Glutamatergic neuron (in vitro differentiated cells): ENCODE data around the gene STARD3. TPM values are rescaled to one million over a fixed set of nuclear protein-coding genes. Genes with fewer than 3 reads are reported as not detected.

ENCODE experiments used
- DNase-seq: peaks from one replicate; pipeline ENCODE4 v3.0.0; 2022
- H3K27ac Mint-ChIP-seq: one replicate; pipeline ENCODE4 v1.8.0; 2020; ENCODE audit warnings: mild to moderate bottlenecking, mixed read lengths, inconsistent platforms; ENCODE audit not compliant: unreplicated experiment
- H3K27me3 Mint-ChIP-seq: one replicate; pipeline ENCODE4 v1.8.0; 2020; ENCODE audit warnings: mild to moderate bottlenecking, moderate library complexity, mixed read lengths, inconsistent platforms; ENCODE audit not compliant: unreplicated experiment
- H3K36me3 Mint-ChIP-seq: one replicate; pipeline ENCODE4 v1.8.0; 2020; ENCODE audit warnings: mild to moderate bottlenecking, mixed read lengths, inconsistent platforms; ENCODE audit not compliant: unreplicated experiment
- H3K4me1 Mint-ChIP-seq: one replicate; pipeline ENCODE4 v1.8.0; 2020; ENCODE audit warnings: mild to moderate bottlenecking, low read depth, mixed read lengths, inconsistent platforms; ENCODE audit not compliant: unreplicated experiment
- H3K4me3 Mint-ChIP-seq: one replicate; pipeline ENCODE4 v1.8.0; 2020; ENCODE audit warnings: mild to moderate bottlenecking, mixed read lengths, inconsistent platforms; ENCODE audit not compliant: unreplicated experiment
- H3K9me3 Mint-ChIP-seq: one replicate; pipeline ENCODE4 v1.8.0; 2020; ENCODE audit warnings: mild to moderate bottlenecking, moderate library complexity, mixed read lengths, inconsistent platforms; ENCODE audit not compliant: unreplicated experiment
- CTCF ChIP-seq: fragments of 200-600 bp; sonication (generic); IDR thresholded peaks from one replicate; pipeline ENCODE4 v1.5.0; 2021; ENCODE audit not compliant: partially characterized antibody, unreplicated experiment
- total RNA-seq: library from RNA; stranded (reverse); fragmentation: NEBNext Ultra II Directional; extraction: Animal tissue kit (Norgen Biotek cat#: 25700); gene quantifications from one replicate; pipeline ENCODE4 v1.2.1, GENCODE V29; 2021; ENCODE audit not compliant: unreplicated experiment

Gene STARD3
- total RNA-seq, 1 donor from 2014 or later: 48.0 TPM

GRCh38 chr17:39639043-39639442 lies 2.1 kb downstream of the STARD3 start:
- Mint-ChIP-seq H3K36me3 (no peaks in the 10 kb centered on the region), H3K27ac (peak overlapping the region; percentile 1), H3K27me3 (peaks cover 9% of the 10 kb centered on the region), H3K9me3 (peaks cover 4% of the 10 kb centered on the region), H3K4me1 (peaks cover 9% of the 10 kb centered on the region), H3K4me3 (no peak overlapping the region)
- no peak for DNase-seq
- TF ChIP-seq CTCF: no peak

GRCh38 chr17:39639566-39640458 lies 2.9 kb downstream of the STARD3 start:
- Mint-ChIP-seq H3K36me3 (no peaks in the 10 kb centered on the region), H3K27me3 (peaks cover 9% of the 10 kb centered on the region), H3K27ac (no peak overlapping the region), H3K4me1 (peaks cover 9% of the 10 kb centered on the region), H3K9me3 (peaks cover 4% of the 10 kb centered on the region), H3K4me3 (no peak overlapping the region)
- TF ChIP-seq CTCF: no peak
- DNase-seq: no peak

- no peak overlapping the region for H3K27ac Mint-ChIP-seq
- no peaks in the 10 kb centered on the region for H3K36me3 Mint-ChIP-seq
- peaks cover 8% of the 10 kb centered on the region for H3K4me1 Mint-ChIP-seq
- peaks cover 2% of the 10 kb centered on the region for H3K9me3 Mint-ChIP-seq
- no peak overlapping the region for H3K4me3 Mint-ChIP-seq
- TF ChIP-seq CTCF: no peak
- DNase-seq: no peak
- H3K27me3 Mint-ChIP-seq: peaks cover 9% of the 10 kb centered on the region
These were observed 3.7 kb downstream of the STARD3 start for GRCh38 chr17:39640591-39641031.

DNA sequence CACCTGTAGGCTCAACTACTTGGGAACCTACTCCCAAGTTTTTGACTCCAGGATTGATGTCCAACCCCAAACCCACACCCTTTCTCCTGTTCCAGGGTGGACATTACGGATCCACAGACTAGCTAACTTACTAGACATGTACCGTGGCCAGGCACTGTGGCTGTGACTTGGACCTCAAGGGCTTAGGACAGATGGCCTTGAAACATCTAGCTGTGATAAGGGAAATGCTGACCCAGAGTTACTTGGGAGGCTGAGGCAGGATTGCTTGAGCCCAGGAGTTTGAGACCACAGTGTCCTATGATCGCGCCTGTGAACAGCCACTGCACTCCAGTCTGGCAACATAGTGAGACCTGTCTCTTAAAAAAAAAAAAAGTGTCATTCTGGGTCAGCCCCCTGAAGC lies 4.2 kb downstream of the STARD3 start:
- TF ChIP-seq CTCF: no peak
- Mint-ChIP-seq H3K36me3 (no peaks in the 10 kb centered on the region), H3K9me3 (peaks cover 2% of the 10 kb centered on the region), H3K27me3 (peaks cover 9% of the 10 kb centered on the region), H3K27ac (no peak overlapping the region), H3K4me1 (peaks cover 8% of the 10 kb centered on the region), H3K4me3 (no peak overlapping the region)
- DNase-seq: no peak

DNA sequence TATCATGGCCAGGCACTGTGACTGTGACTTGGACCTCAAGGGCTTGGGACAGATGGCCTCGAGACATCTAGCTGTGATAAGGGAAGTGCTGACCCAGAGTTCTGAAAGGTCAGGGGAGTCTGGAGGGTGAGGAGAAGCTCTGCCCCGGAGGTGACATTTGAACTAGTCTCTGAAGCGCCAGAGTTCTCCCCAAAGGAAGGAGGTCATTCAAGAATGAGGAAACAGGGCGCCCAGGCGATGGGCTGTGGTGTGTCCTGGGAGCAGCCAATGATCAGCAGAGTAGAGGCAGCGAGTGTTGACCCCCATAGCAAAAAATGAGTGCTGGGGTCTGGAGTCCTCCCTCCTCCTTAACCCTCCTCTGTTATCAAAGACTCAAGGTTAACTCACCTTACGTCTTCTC lies 4.9 kb downstream of the STARD3 start:
- Mint-ChIP-seq H3K27me3 (peaks cover 9% of the 10 kb centered on the region), H3K4me1 (peaks cover 8% of the 10 kb centered on the region), H3K4me3 (no peak overlapping the region), H3K9me3 (peaks cover 2% of the 10 kb centered on the region), H3K36me3 (no peaks in the 10 kb centered on the region), H3K27ac (no peak overlapping the region)
- no peak for TF ChIP-seq CTCF
- DNase-seq: no peak
